Left ventricle myocardium inferior (tissue), 1 donor: Measurements from ENCODE around the gene COL4A2. TPM values are rescaled to one million over a fixed set of nuclear protein-coding genes. Genes with fewer than 3 reads are reported as not detected.

Experiments
- DNase-seq: peaks from one replicate; pipeline ENCODE4 v3.0.0-alpha.2; 2020
- H3K27ac ChIP-seq: fragments of 200-600 bp; replicated peaks from 2 replicates; pipeline ENCODE4 v1.8.0; 2021
- H3K27me3 ChIP-seq: fragments of 200-600 bp; 2 replicates; pipeline ENCODE4 v1.8.0; 2021; ENCODE audit warnings: low read depth
- H3K36me3 ChIP-seq: fragments of 200-600 bp; 2 replicates; pipeline ENCODE4 v1.8.0; 2021
- H3K4me1 ChIP-seq: fragments of 200-600 bp; 2 replicates; pipeline ENCODE4 v1.8.0; 2021
- H3K4me3 ChIP-seq: fragments of 200-600 bp; 2 replicates; pipeline ENCODE4 v1.8.0; 2021; ENCODE audit warnings: mild to moderate bottlenecking, moderate library complexity
- H3K9me3 ChIP-seq: fragments of 200-600 bp; replicated peaks from 2 replicates; pipeline ENCODE4 v1.8.0; 2021
- intact Hi-C: fragments of 100-400 bp; cut with micrococcal nuclease; formaldehyde crosslinking; loops from one replicate; pipeline ENCODE4 v1.11.0; 2022
- total RNA-seq: library from RNA; stranded (reverse); fragmentation: NEBNext Ultra II Directional; extraction: Animal tissue kit (Norgen Biotek cat#: 25700); gene quantifications from one replicate; pipeline ENCODE4 v1.2.1, GENCODE V29; 2021
- TF ChIP-seq, protein P1 (sequence below): fragments of 200-600 bp; IDR thresholded peaks from 2 replicates; pipeline ENCODE4 v1.8.0; 2021; ENCODE audit warnings: antibody characterized with exemption, mild to moderate bottlenecking, borderline replicate concordance
- donor health status: DM: no; HTN: yes; CAD: no; lungs with severe emphysema.

Gene COL4A2
- total RNA-seq, 1 donor from 2014 or later, result 117 TPM

DNA sequence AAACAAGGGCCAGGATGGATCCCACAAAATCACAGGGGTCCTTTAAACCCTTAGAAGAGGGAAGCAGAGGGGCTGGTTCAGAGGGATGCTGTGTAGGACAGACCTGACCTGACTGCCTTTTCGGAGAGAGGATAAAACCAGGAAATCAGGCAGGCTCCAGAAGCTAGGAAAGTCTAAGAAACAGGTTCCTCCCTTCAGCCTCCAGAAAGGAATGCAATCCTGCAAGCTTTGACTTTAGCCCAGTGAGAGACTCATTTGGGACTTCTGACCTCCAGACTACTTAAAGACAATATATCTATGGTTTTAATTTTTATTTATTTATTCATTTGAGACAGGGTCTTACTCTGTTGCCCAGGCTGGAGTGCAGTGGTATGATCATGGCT is 249.1 kb downstream of the COL4A2 start:
- DNase-seq, result no peak
- TF ChIP-seq, protein P1, sequence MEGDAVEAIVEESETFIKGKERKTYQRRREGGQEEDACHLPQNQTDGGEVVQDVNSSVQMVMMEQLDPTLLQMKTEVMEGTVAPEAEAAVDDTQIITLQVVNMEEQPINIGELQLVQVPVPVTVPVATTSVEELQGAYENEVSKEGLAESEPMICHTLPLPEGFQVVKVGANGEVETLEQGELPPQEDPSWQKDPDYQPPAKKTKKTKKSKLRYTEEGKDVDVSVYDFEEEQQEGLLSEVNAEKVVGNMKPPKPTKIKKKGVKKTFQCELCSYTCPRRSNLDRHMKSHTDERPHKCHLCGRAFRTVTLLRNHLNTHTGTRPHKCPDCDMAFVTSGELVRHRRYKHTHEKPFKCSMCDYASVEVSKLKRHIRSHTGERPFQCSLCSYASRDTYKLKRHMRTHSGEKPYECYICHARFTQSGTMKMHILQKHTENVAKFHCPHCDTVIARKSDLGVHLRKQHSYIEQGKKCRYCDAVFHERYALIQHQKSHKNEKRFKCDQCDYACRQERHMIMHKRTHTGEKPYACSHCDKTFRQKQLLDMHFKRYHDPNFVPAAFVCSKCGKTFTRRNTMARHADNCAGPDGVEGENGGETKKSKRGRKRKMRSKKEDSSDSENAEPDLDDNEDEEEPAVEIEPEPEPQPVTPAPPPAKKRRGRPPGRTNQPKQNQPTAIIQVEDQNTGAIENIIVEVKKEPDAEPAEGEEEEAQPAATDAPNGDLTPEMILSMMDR, result no peak
- Histone ChIP-seq H3K4me3 (no peak overlapping the region), H3K4me1 (peaks cover 41% of the 10 kb centered on the region), H3K36me3 (no peaks in the 10 kb centered on the region), H3K27me3 (no peaks in the 10 kb centered on the region), H3K9me3 (no peaks in the 10 kb centered on the region), H3K27ac (no peak overlapping the region)
- intact Hi-C loops, result no loop called here

DNA sequence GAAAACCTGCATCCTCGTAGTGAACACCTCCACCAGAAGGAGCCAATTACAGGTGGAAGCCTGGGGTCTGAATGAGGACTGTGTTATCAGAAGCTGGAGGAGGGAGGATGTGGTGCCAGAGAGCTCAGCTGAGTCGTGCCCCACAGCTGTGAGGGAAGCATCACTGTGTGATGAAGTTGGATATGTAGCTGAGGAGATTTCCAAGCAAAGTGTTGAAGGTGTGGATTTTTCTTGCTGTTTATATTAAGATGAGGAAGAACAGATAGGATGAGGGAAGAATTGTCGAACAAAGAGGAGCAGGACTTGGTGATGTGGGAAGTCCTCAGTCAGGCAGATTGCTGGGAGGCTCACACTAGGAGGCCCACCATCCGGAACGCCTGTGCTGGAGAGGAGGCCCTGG is 250.0 kb downstream of the COL4A2 start:
- H3K27ac ChIP-seq, result no peak overlapping the region
- no peaks in the 10 kb centered on the region for H3K27me3 ChIP-seq
- DNase-seq, result no peak
- no peaks in the 10 kb centered on the region for H3K36me3 ChIP-seq
- H3K4me1 ChIP-seq, result peaks cover 45% of the 10 kb centered on the region
- intact Hi-C loops, result no loop called here
- H3K9me3 ChIP-seq, result no peaks in the 10 kb centered on the region
- TF ChIP-seq, protein P1, result no peak
- no peak overlapping the region for H3K4me3 ChIP-seq

DNA sequence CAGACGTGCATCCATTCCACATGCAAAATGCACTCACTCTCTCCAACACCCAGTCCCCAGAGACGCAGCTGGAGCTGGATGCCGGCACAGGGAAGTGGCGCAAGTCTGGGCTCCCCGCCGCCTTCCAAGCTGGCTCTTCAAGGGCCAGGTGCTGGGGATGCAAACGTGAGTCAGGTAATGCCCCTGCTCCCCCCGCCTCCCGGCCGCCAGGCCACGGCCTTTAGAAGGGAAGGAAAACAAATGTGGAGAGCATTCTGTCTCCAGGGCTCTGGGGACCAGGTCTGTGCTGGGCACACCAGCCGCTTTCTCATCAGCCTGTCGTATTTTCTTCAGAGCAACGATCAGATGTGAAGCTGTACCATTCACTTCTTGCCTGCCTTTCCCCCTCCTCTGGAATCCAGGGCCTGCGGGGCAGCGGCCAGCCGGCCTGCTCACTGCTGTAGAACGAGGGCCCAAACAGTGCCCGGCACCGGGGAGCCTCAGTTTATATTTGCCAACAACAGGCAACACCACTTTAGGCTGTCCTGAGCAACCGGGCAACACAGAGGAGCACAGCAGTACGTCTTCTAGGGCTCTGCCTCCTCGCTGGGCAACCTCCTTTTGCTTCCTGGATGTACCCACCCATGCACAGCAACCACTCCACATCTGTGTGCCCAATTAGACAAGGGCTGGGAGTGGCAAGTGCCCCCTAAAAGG is 250.7 kb downstream of the COL4A2 start:
- DNase-seq, result no peak
- TF ChIP-seq, protein P1, result no peak
- Histone ChIP-seq H3K4me3 (no peak overlapping the region), H3K4me1 (peaks cover 52% of the 10 kb centered on the region), H3K36me3 (no peaks in the 10 kb centered on the region), H3K27ac (no peak overlapping the region), H3K9me3 (no peaks in the 10 kb centered on the region), H3K27me3 (no peaks in the 10 kb centered on the region)
- intact Hi-C loops, result no loop called here

DNA sequence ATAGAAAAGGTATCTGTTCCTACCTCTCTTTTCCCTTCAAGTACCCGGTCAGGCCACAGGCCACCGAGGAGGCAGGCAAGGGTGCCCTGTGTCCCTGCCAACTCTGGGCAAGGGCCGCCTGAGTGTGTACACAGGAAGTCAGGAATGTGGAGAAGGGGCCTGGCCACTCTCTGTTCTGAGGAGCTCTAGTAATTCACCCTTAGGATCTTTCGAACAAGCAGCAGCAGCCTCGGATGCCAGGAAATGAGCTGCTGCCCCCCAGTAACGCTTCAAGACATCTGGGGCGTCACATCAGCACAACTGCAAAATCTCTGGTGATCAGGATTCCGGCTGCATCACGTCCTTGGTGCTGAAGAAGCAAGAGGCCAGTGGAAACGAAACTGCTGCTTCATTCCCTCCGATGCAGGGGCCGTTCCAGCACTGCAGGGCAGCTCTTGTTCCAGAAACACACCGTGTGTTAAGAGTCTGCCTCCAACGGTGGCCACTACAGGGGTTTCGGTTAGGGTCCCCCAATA is 252.4 kb downstream of the COL4A2 start:
- peak overlapping the region; percentile 92 for H3K4me3 ChIP-seq
- peak overlapping the region; percentile 96 for H3K27ac ChIP-seq
- peak; percentile 57 for DNase-seq
- intact Hi-C loops, result no loop called here
- H3K4me1 ChIP-seq, result peaks cover 52% of the 10 kb centered on the region
- TF ChIP-seq, protein P1, result peak; percentile 13
- H3K9me3 ChIP-seq, result no peaks in the 10 kb centered on the region
- no peaks in the 10 kb centered on the region for H3K27me3 ChIP-seq
- no peaks in the 10 kb centered on the region for H3K36me3 ChIP-seq

DNA sequence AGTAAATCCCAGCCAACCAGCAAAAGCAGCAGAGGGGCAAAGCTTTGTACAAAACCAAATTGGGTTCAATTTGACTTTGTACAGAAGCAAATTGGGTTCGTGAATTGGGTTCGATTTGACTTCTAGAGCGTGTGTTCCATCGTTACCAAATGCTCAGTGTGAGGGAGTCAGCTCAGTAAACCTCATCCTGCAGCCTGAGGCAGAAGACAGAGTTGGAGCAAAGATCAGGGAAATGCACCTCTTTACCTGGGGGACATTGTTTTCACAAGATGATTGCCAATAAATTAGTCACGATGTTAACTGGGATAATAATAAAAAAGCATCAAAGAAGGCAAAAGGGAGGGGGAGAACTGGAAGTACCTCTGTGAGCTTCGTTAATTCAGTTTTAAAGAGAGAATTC is 252.9 kb downstream of the COL4A2 start:
- TF ChIP-seq, protein P1, result no peak
- intact Hi-C loops, result no loop called here
- Histone ChIP-seq H3K27ac (peak overlapping the region; percentile 96), H3K27me3 (no peaks in the 10 kb centered on the region), H3K4me1 (peaks cover 49% of the 10 kb centered on the region), H3K9me3 (no peaks in the 10 kb centered on the region), H3K36me3 (no peaks in the 10 kb centered on the region), H3K4me3 (peak overlapping the region; percentile 92)
- no peak for DNase-seq
